ENCODE results near the gene PCDHGA4.

GRCh38 chr5:141326088-141326854 lies 28.6 kb upstream of the PCDHGA4 start:
- TF ChIP-seq CTCF (IDR thresholded peaks at IDR 0.05) (peak; percentile 39 to 45 (median 40)), POLR2A (IDR thresholded peaks at IDR 0.05) (no peak)

All from testis (tissue), 2 donors.